NOMO-1 (cell line): ENCODE results near the gene EYS.
A peak's percentile ranks its signal among the peaks of the same experiment; 100 is the strongest.

Experiments used
- DNase-seq, 2 experiments: peaks; one replicate each; lab custom pipeline; 2025; ENCODE audit not compliant: unreplicated experiment in 2 of 2; lab: John Stamatoyannopoulos, UW

The EYS gene

GRCh38 chr6:64890609-64891008 lies 816.4 kb downstream of the EYS start:
- no peak for DNase-seq

GRCh38 chr6:64889144-64889543 lies 817.9 kb downstream of the EYS start:
- no peak for DNase-seq

- DNase-seq, result no peak
Observed at GRCh38 chr6:64874776-64875175, 832.2 kb downstream of the EYS start.

GRCh38 chr6:64872633-64873032 lies 834.4 kb downstream of the EYS start:
- no peak for DNase-seq

GRCh38 chr6:64861039-64861651 lies 845.9 kb downstream of the EYS start:
- DNase-seq, result no peak

- no peak for DNase-seq
Observed at GRCh38 chr6:64860203-64860602, 846.8 kb downstream of the EYS start.

GRCh38 chr6:64850121-64850520 lies 856.9 kb downstream of the EYS start:
- DNase-seq, result no peak

GRCh38 chr6:64848467-64848866 lies 858.6 kb downstream of the EYS start:
- no peak for DNase-seq

GRCh38 chr6:64847396-64847795 lies 859.6 kb downstream of the EYS start:
- DNase-seq, result no peak

GRCh38 chr6:64838726-64839125 lies 868.3 kb downstream of the EYS start:
- DNase-seq, result no peak

GRCh38 chr6:64831680-64832079 lies 875.3 kb downstream of the EYS start:
- DNase-seq, result no peak

GRCh38 chr6:64817525-64817924 lies 889.5 kb downstream of the EYS start:
- DNase-seq, result no peak

GRCh38 chr6:64815718-64816117 lies 891.3 kb downstream of the EYS start:
- peak; percentile 34 to 75 for DNase-seq

GRCh38 chr6:64812138-64812537 lies 894.9 kb downstream of the EYS start:
- no peak for DNase-seq

GRCh38 chr6:64811119-64811518 lies 895.9 kb downstream of the EYS start:
- no peak for DNase-seq

GRCh38 chr6:64807785-64808184 lies 899.2 kb downstream of the EYS start:
- DNase-seq, result no peak

- no peak for DNase-seq
Observed at GRCh38 chr6:64803470-64804166, 903.4 kb downstream of the EYS start.

GRCh38 chr6:64792534-64792933 lies 914.5 kb downstream of the EYS start:
- no peak for DNase-seq

GRCh38 chr6:64789476-64789875 lies 917.5 kb downstream of the EYS start:
- DNase-seq, result no peak

GRCh38 chr6:64786736-64787135 lies 920.3 kb downstream of the EYS start:
- DNase-seq, result no peak

- no peak for DNase-seq
Observed at GRCh38 chr6:64782877-64783276, 924.1 kb downstream of the EYS start.

GRCh38 chr6:64777941-64778785 lies 928.9 kb downstream of the EYS start:
- DNase-seq, result no peak
